Measurements from ENCODE around the gene FOXL1. TPM values are rescaled to one million over a fixed set of nuclear protein-coding genes. Genes with fewer than 3 reads are reported as not detected.
A peak's percentile ranks its signal among the peaks of the same experiment; 100 is the strongest.

Gene FOXL1
- total RNA-seq, 3 donors from 2014 or later (not counting 1 experiment from before 2014, with no cell fraction given), result 0.10 TPM; not detected in 2

DNA sequence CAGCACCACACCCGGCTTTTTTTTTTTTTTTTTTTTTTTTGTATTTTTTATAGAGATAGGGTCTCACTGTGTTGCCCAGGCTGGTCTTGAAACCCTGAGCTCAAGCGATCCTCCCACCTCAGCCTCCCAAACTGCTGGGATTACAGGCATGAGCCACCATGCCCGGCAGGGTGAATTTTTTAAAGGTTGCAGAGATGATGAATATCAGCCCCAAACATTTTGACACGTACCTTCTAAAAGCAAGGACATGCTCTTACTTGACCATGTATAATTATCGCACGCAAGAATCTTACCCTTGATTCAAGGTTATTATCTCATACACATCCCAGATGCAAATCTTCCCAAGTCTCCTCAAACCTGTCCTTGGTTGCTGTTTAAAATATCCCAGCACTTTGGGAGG, 16.0 kb upstream of the FOXL1 start:
- Mint-ChIP-seq H3K36me3 (no peaks in the 10 kb centered on the region), H3K4me1 (peaks cover 7 to 8% of the 10 kb centered on the region in 2 donors), H3K27me3 (ENCODE audit: low read depth in 2 of 2) (peaks cover 25 to 28% of the 10 kb centered on the region in 2 donors), H3K9me3 (no peaks in the 10 kb centered on the region), H3K4me3 (no peak overlapping the region), H3K27ac (no peak overlapping the region)
- no peak for DNase-seq
- Histone ChIP-seq H3K9me3 (ENCODE audit: control insufficient read depth, insufficient read depth, low read length) (no peaks in the 10 kb centered on the region), H3K27me3 (ENCODE audit: control insufficient read depth, insufficient read depth, low read length) (peaks cover 29% of the 10 kb centered on the region), H3K36me3 (ENCODE audit: control insufficient read depth, insufficient read depth, low read length) (no peaks in the 10 kb centered on the region), H3K4me1 (ENCODE audit: control insufficient read depth, insufficient read depth, low read length) (peaks cover 12% of the 10 kb centered on the region), H3K4me3 (ENCODE audit: low read length) (no peak overlapping the region), H3K27ac (ENCODE audit: low read length) (no peak overlapping the region)
- WGBS (ENCODE audit: insufficient coverage), result 97% methylated on average over 4 of the region's 6 CpGs
- TF ChIP-seq, protein P1, sequence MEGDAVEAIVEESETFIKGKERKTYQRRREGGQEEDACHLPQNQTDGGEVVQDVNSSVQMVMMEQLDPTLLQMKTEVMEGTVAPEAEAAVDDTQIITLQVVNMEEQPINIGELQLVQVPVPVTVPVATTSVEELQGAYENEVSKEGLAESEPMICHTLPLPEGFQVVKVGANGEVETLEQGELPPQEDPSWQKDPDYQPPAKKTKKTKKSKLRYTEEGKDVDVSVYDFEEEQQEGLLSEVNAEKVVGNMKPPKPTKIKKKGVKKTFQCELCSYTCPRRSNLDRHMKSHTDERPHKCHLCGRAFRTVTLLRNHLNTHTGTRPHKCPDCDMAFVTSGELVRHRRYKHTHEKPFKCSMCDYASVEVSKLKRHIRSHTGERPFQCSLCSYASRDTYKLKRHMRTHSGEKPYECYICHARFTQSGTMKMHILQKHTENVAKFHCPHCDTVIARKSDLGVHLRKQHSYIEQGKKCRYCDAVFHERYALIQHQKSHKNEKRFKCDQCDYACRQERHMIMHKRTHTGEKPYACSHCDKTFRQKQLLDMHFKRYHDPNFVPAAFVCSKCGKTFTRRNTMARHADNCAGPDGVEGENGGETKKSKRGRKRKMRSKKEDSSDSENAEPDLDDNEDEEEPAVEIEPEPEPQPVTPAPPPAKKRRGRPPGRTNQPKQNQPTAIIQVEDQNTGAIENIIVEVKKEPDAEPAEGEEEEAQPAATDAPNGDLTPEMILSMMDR (IDR thresholded peaks at IDR 0.05), result no peak
- intact Hi-C loops (cut with micrococcal nuclease), result loop anchor here (5.0 kb wide), 3 partner anchors 200 to 515 kb away; no protein-coding TSS in a partner anchor
- no peak for ATAC-seq

DNA sequence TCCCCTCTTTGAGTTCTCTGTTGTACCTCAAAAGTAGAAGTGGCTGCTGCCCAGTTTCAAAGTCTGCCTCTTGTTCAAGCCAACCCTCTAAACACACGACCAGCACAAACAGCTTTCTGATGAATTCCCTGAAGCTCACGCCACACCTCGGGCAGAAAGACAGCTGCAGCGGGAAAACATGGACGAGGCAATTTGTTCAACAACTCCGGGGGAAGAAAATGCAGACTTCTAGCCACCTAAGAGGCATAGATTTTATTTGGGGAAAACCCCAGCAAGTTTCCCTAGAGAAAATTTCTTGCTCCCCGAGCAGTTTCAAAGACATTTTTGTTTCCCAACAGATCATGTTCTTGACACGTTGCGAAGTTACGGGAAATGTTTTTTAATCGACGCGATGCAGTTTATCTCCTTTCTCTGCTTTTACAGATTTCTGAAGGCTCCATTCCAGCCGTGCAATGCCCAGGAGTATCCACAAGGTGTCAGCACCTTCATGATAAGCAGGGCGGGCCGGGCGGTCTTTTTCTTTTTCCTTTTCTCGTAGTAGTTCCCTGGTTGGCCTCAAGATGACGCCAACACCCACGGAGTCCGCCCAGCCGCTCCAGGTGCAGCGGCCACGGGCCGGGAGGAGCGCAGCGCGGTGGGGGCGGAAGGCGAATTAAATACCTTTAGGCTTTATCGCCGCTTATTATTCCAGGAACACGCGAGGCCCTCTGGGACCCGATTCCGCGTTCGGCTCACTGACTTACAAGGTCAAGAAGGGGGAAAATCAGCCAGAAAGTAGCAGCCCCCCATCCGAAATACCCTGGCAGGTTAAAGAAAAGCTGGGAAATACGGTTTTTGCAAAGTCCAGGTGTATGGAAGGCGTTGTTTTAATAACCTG, 14.6 kb upstream of the FOXL1 start:
- Mint-ChIP-seq H3K9me3 (no peaks in the 10 kb centered on the region), H3K27ac (peak overlapping the region in 1 of 2 donors; percentile 35), H3K36me3 (no peaks in the 10 kb centered on the region), H3K4me3 (peak overlapping the region; percentile 42), H3K27me3 (ENCODE audit: low read depth in 2 of 2) (peaks cover 26 to 28% of the 10 kb centered on the region in 2 donors), H3K4me1 (peaks cover 7 to 8% of the 10 kb centered on the region in 2 donors)
- DNase-seq, result peak; percentile 78 to 92
- Histone ChIP-seq H3K27ac (ENCODE audit: low read length) (no peak overlapping the region), H3K36me3 (ENCODE audit: control insufficient read depth, insufficient read depth, low read length) (no peaks in the 10 kb centered on the region), H3K9me3 (ENCODE audit: control insufficient read depth, insufficient read depth, low read length) (no peaks in the 10 kb centered on the region), H3K4me1 (ENCODE audit: control insufficient read depth, insufficient read depth, low read length) (peaks cover 12% of the 10 kb centered on the region), H3K4me3 (ENCODE audit: low read length) (no peak overlapping the region), H3K27me3 (ENCODE audit: control insufficient read depth, insufficient read depth, low read length) (peaks cover 33% of the 10 kb centered on the region)
- intact Hi-C loops (cut with micrococcal nuclease), result loop anchor here (1.0 to 5.0 kb wide), 5 partner anchors 199 to 715 kb away; no protein-coding TSS in a partner anchor
- ATAC-seq, result peak; percentile 99 to 100 (median 100)
- TF ChIP-seq, protein P1 (IDR thresholded peaks at IDR 0.05), result peak; percentile 100
- 2% methylated on average over 41 of the region's 41 CpGs for WGBS (ENCODE audit: insufficient coverage)

DNA sequence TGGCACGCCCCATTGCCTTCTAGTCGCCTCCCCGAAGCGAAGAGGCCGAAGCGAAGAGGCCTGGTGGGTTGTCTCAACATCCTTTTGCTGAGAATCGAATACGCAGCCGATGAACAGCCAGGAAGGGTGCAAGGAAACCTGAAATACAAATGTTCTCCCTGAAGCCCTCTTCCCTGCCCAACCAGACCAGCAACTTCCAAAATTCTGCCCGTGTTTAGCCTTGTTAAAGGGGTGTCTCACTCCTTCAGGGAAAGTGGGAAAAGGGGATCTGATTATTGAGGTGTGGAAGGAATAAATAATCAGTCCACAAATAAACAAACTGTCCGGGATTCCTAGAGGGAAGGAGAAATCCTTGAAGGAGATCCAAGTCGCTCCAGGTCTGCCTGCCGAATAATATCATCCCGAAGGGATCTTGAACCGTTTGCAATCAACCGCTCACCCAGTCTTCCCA, 13.1 kb upstream of the FOXL1 start:
- Mint-ChIP-seq H3K4me1 (peaks cover 7 to 8% of the 10 kb centered on the region in 2 donors), H3K27me3 (ENCODE audit: low read depth in 2 of 2) (peaks cover 31 to 34% of the 10 kb centered on the region in 2 donors), H3K9me3 (no peaks in the 10 kb centered on the region), H3K36me3 (no peaks in the 10 kb centered on the region), H3K4me3 (no peak overlapping the region), H3K27ac (no peak overlapping the region)
- TF ChIP-seq, protein P1 (IDR thresholded peaks at IDR 0.05), result no peak
- H3K36me3 ChIP-seq (ENCODE audit: control insufficient read depth, insufficient read depth, low read length), result no peaks in the 10 kb centered on the region
- no peak for DNase-seq
- H3K27ac ChIP-seq (ENCODE audit: low read length), result no peak overlapping the region
- intact Hi-C loops (cut with micrococcal nuclease), result no loop called here
- ATAC-seq, result no peak
- H3K27me3 ChIP-seq (ENCODE audit: control insufficient read depth, insufficient read depth, low read length), result peaks cover 35% of the 10 kb centered on the region
- no peaks in the 10 kb centered on the region for H3K9me3 ChIP-seq (ENCODE audit: control insufficient read depth, insufficient read depth, low read length)
- 64% methylated on average over 13 of the region's 16 CpGs for WGBS (ENCODE audit: insufficient coverage)
- no peak overlapping the region for H3K4me3 ChIP-seq (ENCODE audit: low read length)
- H3K4me1 ChIP-seq (ENCODE audit: control insufficient read depth, insufficient read depth, low read length), result peaks cover 12% of the 10 kb centered on the region
